MM.1S (cell line): Measurements from ENCODE around the gene CRYZ.

Experiments
- CTCF ChIP-seq: fragments of 300-600 bp; sonication (generic); IDR thresholded peaks from 2 replicates; pipeline ENCODE4 v1.5.1; 2016; ENCODE audit warnings: antibody characterized with exemption, low read length, mixed read lengths
- EZH2phosphoT487 ChIP-seq: fragments of 300-600 bp; sonication (generic); IDR thresholded peaks from 2 replicates; pipeline ENCODE4 v1.6.1; 2018; ENCODE audit warnings: antibody characterized with exemption, low read length

DNA sequence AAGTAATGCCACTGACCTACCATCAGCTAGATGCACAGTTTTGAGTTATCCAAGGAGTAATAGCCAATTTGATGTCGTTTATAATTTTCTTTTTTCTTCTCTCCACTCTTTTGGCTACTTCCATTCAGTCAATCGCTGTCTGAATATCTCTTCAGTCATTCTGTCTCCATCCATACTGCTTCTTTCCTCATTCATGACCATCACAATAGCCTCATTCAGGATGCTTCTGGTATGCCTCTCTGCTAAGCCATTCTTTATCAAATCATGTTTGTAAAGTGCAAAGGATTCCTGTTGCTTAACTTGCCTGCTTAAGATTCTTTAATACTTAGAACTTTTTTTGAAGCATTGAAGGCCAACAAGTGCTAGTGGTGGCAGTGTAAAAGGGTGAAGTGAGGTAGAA lies 20.3 kb upstream of the CRYZ start:
- no peak for TF ChIP-seq EZH2phosphoT487
- no peak for TF ChIP-seq CTCF
